ENCODE results near the gene C5orf63. TPM values are rescaled to one million over a fixed set of nuclear protein-coding genes. Genes with fewer than 3 reads are reported as not detected.
"Not testable (repeated sequence)": the region's sequence is repeated elsewhere in the genome, so short reads cannot be mapped to it uniquely, and the experiment has no call there.

C5orf63 gene
- total RNA-seq, 2 experiments from 2014 or later: 9.5 TPM

GRCh38 chr5:127025467-127025866, 47.8 kb downstream of the C5orf63 start:
- DNase-seq (no peak), ATAC-seq (no peak)
- Mint-ChIP-seq H3K9me3 (no peaks in the 10 kb centered on the region), H3K4me3 (no peak overlapping the region), H3K27me3 (no peaks in the 10 kb centered on the region), H3K4me1 (ENCODE audit: low read depth) (peaks cover 18% of the 10 kb centered on the region), H3K36me3 (ENCODE audit: low read depth) (no peaks in the 10 kb centered on the region), H3K27ac (no peak overlapping the region)
- CTCF ChIA-PET: interaction anchor here (0.9 to 2.0 kb wide), 2 partner anchors 54 to 350 kb away, joined by 4 to 5 read pairs; no protein-coding TSS in a partner anchor
- POLR2A ChIA-PET: interaction anchor here (1.4 kb wide), 1 partner anchor 10 kb away, joined by 4 read pairs; no protein-coding TSS in a partner anchor
- no peak for TF ChIP-seq CTCF (IDR thresholded peaks at IDR 0.05)
- intact Hi-C loops (cut with micrococcal nuclease): no loop called here

- no peaks in the 10 kb centered on the region for H3K27me3 Mint-ChIP-seq
- intact Hi-C loops (cut with micrococcal nuclease): no loop called here
- no peaks in the 10 kb centered on the region for H3K36me3 Mint-ChIP-seq (ENCODE audit: low read depth)
- H3K4me3 Mint-ChIP-seq: no peak overlapping the region
- DNase-seq: no peak
- ATAC-seq: no peak
- CTCF ChIA-PET: interaction anchor here (1.3 kb wide), 1 partner anchor 12 kb away, joined by 4 read pairs; no protein-coding TSS in a partner anchor
- no peaks in the 10 kb centered on the region for H3K9me3 Mint-ChIP-seq
- no peak for TF ChIP-seq CTCF (IDR thresholded peaks at IDR 0.05)
- POLR2A ChIA-PET: no interaction called here
- H3K27ac Mint-ChIP-seq: no peak overlapping the region
- H3K4me1 Mint-ChIP-seq (ENCODE audit: low read depth): peaks cover 21% of the 10 kb centered on the region
Observed at GRCh38 chr5:127024821-127025220, 48.5 kb downstream of the C5orf63 start.

- CTCF ChIA-PET: interaction anchor here (1.3 kb wide), 1 partner anchor 11 kb away, joined by 4 read pairs; no protein-coding TSS in a partner anchor
Observed at GRCh38 chr5:127023552-127024191, 49.6 kb downstream of the C5orf63 start.

GRCh38 chr5:127022846-127023245, 50.5 kb downstream of the C5orf63 start:
- ChIA-PET POLR2A (no interaction called here), CTCF (no interaction called here)
- ATAC-seq (no peak), DNase-seq (no peak)
- H3K27ac Mint-ChIP-seq: no peak overlapping the region
- no peaks in the 10 kb centered on the region for H3K9me3 Mint-ChIP-seq
- H3K4me1 Mint-ChIP-seq (ENCODE audit: low read depth): peaks cover 12% of the 10 kb centered on the region
- intact Hi-C loops (cut with micrococcal nuclease): no loop called here
- H3K27me3 Mint-ChIP-seq: no peaks in the 10 kb centered on the region
- no peak overlapping the region for H3K4me3 Mint-ChIP-seq
- H3K36me3 Mint-ChIP-seq (ENCODE audit: low read depth): no peaks in the 10 kb centered on the region
- TF ChIP-seq CTCF (IDR thresholded peaks at IDR 0.05): no peak

More at GRCh38 chr5:127023552-127024191, 49.6 kb downstream of the C5orf63 start:
- DNase-seq: peak; percentile 17
- peaks cover 15% of the 10 kb centered on the region for H3K4me1 Mint-ChIP-seq (ENCODE audit: low read depth)
- H3K27me3 Mint-ChIP-seq; POLR2A ChIA-PET; H3K27ac Mint-ChIP-seq; H3K9me3 Mint-ChIP-seq; H3K4me3 Mint-ChIP-seq; H3K36me3 Mint-ChIP-seq (ENCODE audit: low read depth); intact Hi-C loops (cut with micrococcal nuclease): not testable (repeated sequence)
- ATAC-seq: peak; percentile 47

GRCh38 chr5:127019928-127020327, 53.4 kb downstream of the C5orf63 start:
- peaks cover 2% of the 10 kb centered on the region for H3K36me3 Mint-ChIP-seq (ENCODE audit: low read depth)
- H3K9me3 Mint-ChIP-seq: no peaks in the 10 kb centered on the region
- no peak for DNase-seq
- H3K27ac Mint-ChIP-seq: no peak overlapping the region
- no peaks in the 10 kb centered on the region for H3K27me3 Mint-ChIP-seq
- peaks cover 17% of the 10 kb centered on the region for H3K4me1 Mint-ChIP-seq (ENCODE audit: low read depth)
- no peak for ATAC-seq
- TF ChIP-seq CTCF (IDR thresholded peaks at IDR 0.05): no peak
- no peak overlapping the region for H3K4me3 Mint-ChIP-seq
- ChIA-PET POLR2A (no interaction called here), CTCF (no interaction called here)
- intact Hi-C loops (cut with micrococcal nuclease): no loop called here

GRCh38 chr5:127016722-127017121, 56.6 kb downstream of the C5orf63 start:
- H3K4me3 Mint-ChIP-seq; H3K9me3 Mint-ChIP-seq; H3K36me3 Mint-ChIP-seq (ENCODE audit: low read depth); CTCF ChIA-PET; intact Hi-C loops (cut with micrococcal nuclease); H3K27ac Mint-ChIP-seq; DNase-seq; POLR2A ChIA-PET; H3K27me3 Mint-ChIP-seq; ATAC-seq: not testable (repeated sequence)
- peaks cover 37% of the 10 kb centered on the region for H3K4me1 Mint-ChIP-seq (ENCODE audit: low read depth)

Measured in activated CD8-positive, alpha-beta T cell treated with anti-CD3 and anti-CD28 coated beads for 36 hours (primary cell).